ENCODE results near the gene CCM2.

The CCM2 gene

DNA sequence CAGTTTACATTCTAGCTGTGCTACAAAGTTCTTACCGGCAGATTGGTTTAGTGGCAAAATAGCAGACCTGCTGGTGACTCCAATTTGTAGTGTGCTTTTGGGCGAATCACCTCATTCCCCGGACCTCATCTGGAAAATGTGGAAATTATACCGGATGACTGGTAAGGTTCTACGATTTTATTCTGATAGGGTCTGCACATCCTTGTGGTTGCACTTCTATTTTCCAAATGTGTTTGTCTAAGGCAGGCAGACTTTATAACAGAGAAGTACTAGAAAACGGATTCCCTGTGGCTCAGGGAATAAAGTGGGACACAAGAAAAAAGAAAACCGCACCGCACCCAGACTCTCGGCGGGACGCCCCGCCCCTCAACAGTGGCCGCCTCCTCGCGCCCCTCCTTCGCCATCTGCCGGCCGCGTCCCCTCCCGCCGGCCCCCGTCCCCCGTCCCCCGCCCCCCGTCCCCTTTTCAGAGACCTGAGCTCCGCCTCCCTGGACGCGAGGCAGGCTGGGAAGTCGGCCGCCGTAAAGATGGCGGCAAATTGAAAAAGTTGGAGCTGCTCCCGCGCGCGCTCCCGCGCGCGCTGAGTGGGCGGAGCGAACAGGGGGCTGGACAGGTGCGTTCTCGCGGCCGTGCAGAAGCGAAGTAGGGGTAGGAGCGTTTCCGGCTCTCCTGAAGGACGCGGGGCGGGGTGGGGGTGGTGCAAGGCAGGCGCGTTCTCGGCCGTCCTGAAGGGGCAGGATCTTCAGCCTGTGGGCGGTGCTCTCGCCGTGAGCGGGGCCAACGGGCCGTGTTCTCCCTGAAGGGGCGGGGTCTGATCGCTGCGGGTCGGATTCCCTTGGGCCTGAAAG lies 532 bp upstream of the CCM2 start:
- peaks cover 6% of the 10 kb centered on the region for H3K36me3 ChIP-seq (ENCODE audit: insufficient read depth, low read length)
- peak; percentile 90 for ATAC-seq (ENCODE audit: insufficient read depth, low read depth)
- peaks cover 43% of the 10 kb centered on the region for H3K79me2 ChIP-seq (ENCODE audit: insufficient read depth, low read length)
- peak overlapping the region; percentile 60 to 68 for H3K4me3 ChIP-seq (ENCODE audit: low read depth in 1 of 2, low read length in 2 of 2)
- peak; percentile 100 for DNase-seq
- peaks cover 45% of the 10 kb centered on the region for H3K4me1 ChIP-seq (ENCODE audit: insufficient read depth, low read length)
- H3K9ac ChIP-seq (ENCODE audit: low read depth, low read length): peak overlapping the region; percentile 69
- H3K27ac ChIP-seq (ENCODE audit: low read length): peak overlapping the region; percentile 88
- H3K4me2 ChIP-seq (ENCODE audit: insufficient read depth, low read length): peak overlapping the region; percentile 78
- H4K20me1 ChIP-seq (ENCODE audit: insufficient read depth, low read length): peaks cover 23% of the 10 kb centered on the region
- H2AFZ ChIP-seq (ENCODE audit: low read depth, low read length): peak overlapping the region; percentile 89
- no peaks in the 10 kb centered on the region for H3K27me3 ChIP-seq (ENCODE audit: insufficient read depth, low read length, poor library complexity)
- no peak for TF ChIP-seq EZH2 (IDR thresholded peaks at IDR 0.05; ENCODE audit: borderline replicate concordance, low read depth, low read length, severe bottlenecking)
- TF ChIP-seq, protein P1, sequence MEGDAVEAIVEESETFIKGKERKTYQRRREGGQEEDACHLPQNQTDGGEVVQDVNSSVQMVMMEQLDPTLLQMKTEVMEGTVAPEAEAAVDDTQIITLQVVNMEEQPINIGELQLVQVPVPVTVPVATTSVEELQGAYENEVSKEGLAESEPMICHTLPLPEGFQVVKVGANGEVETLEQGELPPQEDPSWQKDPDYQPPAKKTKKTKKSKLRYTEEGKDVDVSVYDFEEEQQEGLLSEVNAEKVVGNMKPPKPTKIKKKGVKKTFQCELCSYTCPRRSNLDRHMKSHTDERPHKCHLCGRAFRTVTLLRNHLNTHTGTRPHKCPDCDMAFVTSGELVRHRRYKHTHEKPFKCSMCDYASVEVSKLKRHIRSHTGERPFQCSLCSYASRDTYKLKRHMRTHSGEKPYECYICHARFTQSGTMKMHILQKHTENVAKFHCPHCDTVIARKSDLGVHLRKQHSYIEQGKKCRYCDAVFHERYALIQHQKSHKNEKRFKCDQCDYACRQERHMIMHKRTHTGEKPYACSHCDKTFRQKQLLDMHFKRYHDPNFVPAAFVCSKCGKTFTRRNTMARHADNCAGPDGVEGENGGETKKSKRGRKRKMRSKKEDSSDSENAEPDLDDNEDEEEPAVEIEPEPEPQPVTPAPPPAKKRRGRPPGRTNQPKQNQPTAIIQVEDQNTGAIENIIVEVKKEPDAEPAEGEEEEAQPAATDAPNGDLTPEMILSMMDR (IDR thresholded peaks at IDR 0.05; ENCODE audit: borderline replicate concordance, extremely low read depth, low read length, poor library complexity, severe bottlenecking): no peak
- H3K9me3 ChIP-seq (ENCODE audit: insufficient read depth, low read length, severe bottlenecking): no peaks in the 10 kb centered on the region

DNA sequence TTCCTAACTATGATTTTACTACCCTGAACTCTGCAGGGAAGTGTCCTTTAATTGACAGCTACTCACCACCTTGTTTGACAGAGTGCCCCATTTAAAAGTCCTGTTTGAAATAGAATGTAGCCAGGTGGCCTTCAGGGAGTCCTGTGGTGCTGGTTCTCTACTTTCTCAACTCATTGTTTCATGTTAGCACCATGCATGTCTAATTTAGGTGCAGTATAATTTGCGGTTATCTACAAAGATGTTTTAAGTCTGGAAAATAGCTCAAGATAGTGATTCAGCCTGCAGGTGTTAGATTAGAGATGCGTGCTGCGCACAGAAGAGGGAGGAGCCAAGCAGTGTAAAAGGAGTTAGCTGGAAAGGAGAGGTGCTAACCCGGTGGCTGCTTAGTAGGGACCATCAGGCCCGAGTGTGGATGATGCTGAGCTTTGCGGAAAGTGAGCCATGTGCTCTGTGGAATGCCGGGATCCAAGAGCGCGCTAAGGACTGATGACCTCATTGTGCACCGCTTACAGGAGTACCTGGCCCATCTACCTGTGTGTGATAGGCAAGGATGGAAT lies 1.2 kb downstream of the CCM2 start:
- H3K4me2 ChIP-seq (ENCODE audit: insufficient read depth, low read length): peak overlapping the region; percentile 92
- H2AFZ ChIP-seq (ENCODE audit: low read depth, low read length): no peak overlapping the region
- DNase-seq (peak; percentile 68), ATAC-seq (ENCODE audit: insufficient read depth, low read depth) (peak; percentile 41)
- peak overlapping the region; percentile 92 for H3K27ac ChIP-seq (ENCODE audit: low read length)
- H3K4me1 ChIP-seq (ENCODE audit: insufficient read depth, low read length): peaks cover 40% of the 10 kb centered on the region
- H4K20me1 ChIP-seq (ENCODE audit: insufficient read depth, low read length): peaks cover 23% of the 10 kb centered on the region
- H3K27me3 ChIP-seq (ENCODE audit: insufficient read depth, low read length, poor library complexity): no peaks in the 10 kb centered on the region
- peak overlapping the region; percentile 93 to 94; a peak in 3 of 4 replicates for H3K4me3 ChIP-seq (ENCODE audit: low read depth in 1 of 2, low read length in 2 of 2)
- H3K9ac ChIP-seq (ENCODE audit: low read depth, low read length): peak overlapping the region; percentile 87
- TF ChIP-seq, protein P1 (IDR thresholded peaks at IDR 0.05; ENCODE audit: borderline replicate concordance, extremely low read depth, low read length, poor library complexity, severe bottlenecking): no peak
- no peak for TF ChIP-seq EZH2 (IDR thresholded peaks at IDR 0.05; ENCODE audit: borderline replicate concordance, low read depth, low read length, severe bottlenecking)
- H3K9me3 ChIP-seq (ENCODE audit: insufficient read depth, low read length, severe bottlenecking): no peaks in the 10 kb centered on the region
- H3K36me3 ChIP-seq (ENCODE audit: insufficient read depth, low read length): peaks cover 13% of the 10 kb centered on the region
- H3K79me2 ChIP-seq (ENCODE audit: insufficient read depth, low read length): peaks cover 60% of the 10 kb centered on the region

DNA sequence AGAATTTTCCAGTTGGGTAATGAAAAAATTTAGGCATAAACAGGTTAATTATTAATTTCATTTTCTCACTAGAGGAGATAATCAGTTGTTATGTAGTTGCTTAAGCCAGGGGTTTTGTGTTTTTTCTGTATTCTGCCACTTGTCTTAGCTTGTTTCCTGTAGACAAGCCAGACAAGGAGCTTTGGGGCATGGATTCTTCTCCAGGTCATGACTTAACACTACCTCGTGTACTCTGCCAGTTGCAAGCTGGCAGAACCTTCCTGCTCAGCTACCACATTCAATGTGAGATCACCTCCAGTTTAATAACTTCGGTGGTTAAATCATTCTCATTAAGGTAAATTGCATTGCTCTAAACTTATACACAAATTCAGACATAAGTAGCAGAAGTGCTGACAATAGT lies 1.8 kb downstream of the CCM2 start:
- TF ChIP-seq, protein P1 (IDR thresholded peaks at IDR 0.05; ENCODE audit: borderline replicate concordance, extremely low read depth, low read length, poor library complexity, severe bottlenecking): no peak
- TF ChIP-seq EZH2 (IDR thresholded peaks at IDR 0.05; ENCODE audit: borderline replicate concordance, low read depth, low read length, severe bottlenecking): no peak
- H3K79me2 ChIP-seq (ENCODE audit: insufficient read depth, low read length): peaks cover 65% of the 10 kb centered on the region
- peaks cover 17% of the 10 kb centered on the region for H3K36me3 ChIP-seq (ENCODE audit: insufficient read depth, low read length)

More for the DNA sequence above, 1.8 kb downstream of the CCM2 start:
- H4K20me1 ChIP-seq (ENCODE audit: insufficient read depth, low read length): peaks cover 23% of the 10 kb centered on the region
- peak overlapping the region; percentile 92 for H3K4me2 ChIP-seq (ENCODE audit: insufficient read depth, low read length)
- H3K9ac ChIP-seq (ENCODE audit: low read depth, low read length): peak overlapping the region; percentile 87; the same call in 1 of the 2 replicates
- peak overlapping the region in 1 of 2 experiments; percentile 93; a peak in 1 of 4 replicates for H3K4me3 ChIP-seq (ENCODE audit: low read depth in 1 of 2, low read length in 2 of 2)
- H3K9me3 ChIP-seq (ENCODE audit: insufficient read depth, low read length, severe bottlenecking): no peaks in the 10 kb centered on the region
- no peak overlapping the region for H2AFZ ChIP-seq (ENCODE audit: low read depth, low read length)
- no peak for ATAC-seq (ENCODE audit: insufficient read depth, low read depth)
- no peaks in the 10 kb centered on the region for H3K27me3 ChIP-seq (ENCODE audit: insufficient read depth, low read length, poor library complexity)
- peak overlapping the region; percentile 92; the same call in 1 of the 2 replicates for H3K27ac ChIP-seq (ENCODE audit: low read length)
- H3K4me1 ChIP-seq (ENCODE audit: insufficient read depth, low read length): peaks cover 40% of the 10 kb centered on the region
- DNase-seq: no peak

Measured in DND-41 (cell line).